HepG2 (cell line): ENCODE results near the gene SMIM14. TPM values are rescaled to one million over a fixed set of nuclear protein-coding genes. Genes with fewer than 3 reads are reported as not detected.
"Not testable (repeated sequence)": the region's sequence is repeated elsewhere in the genome, so short reads cannot be mapped to it uniquely, and the experiment has no call there.

ENCODE experiments used
- ATAC-seq: fragments of 200-7000 bp; cut with Tn5 transposase; 3 replicates; pipeline ENCODE4 v1.9.1; 2020; ENCODE audit warnings: mild to moderate bottlenecking, moderate library complexity
- BruUV-seq: library from RNA; stranded (reverse); fragments of 400-500 nt; replicated peaks from 2 replicates; lab custom pipeline; 2021; lab: Mats Ljungman, UMichigan
- CTCF ChIA-PET: fragments of 300-600 bp; formaldehyde crosslinking; extraction: SDS; loops from one replicate; lab custom pipeline; 2021; ENCODE audit warnings: low total read pairs, inconsistent platforms, low intra/inter-chr PET ratio; lab: Yijun Ruan, JAX
- POLR2A ChIA-PET: fragments of 350-600 bp; sonication (Branson Sonifier 250); formaldehyde crosslinking; loops from one replicate; lab custom pipeline; 2020; ENCODE audit warnings: antibody characterized with exemption, inconsistent platforms; lab: Yijun Ruan, JAX
- DNase-seq: peaks from one replicate; pipeline ENCODE4 v3.0.0-alpha.2; 2015; ENCODE audit warnings: low spot score
- FAIRE-seq: peaks from 3 replicates; lab custom pipeline; 2011; peaks lifted over from hg19 to GRCh38; lab: Jason Lieb, UNC
- H2AFZ ChIP-seq: one replicate; pipeline ENCODE4 v1.6.1; 2011; ENCODE audit warnings: low read length, inconsistent platforms
- H3K27ac ChIP-seq: fragments of 300-600 bp; 3 replicates; pipeline ENCODE4 v1.8.0; 2011; ENCODE audit warnings: mixed run types, mild to moderate bottlenecking, mixed read lengths, low read length, inconsistent platforms; ENCODE audit not compliant: insufficient read depth; ENCODE audit errors: extremely low read length
- H3K27me3 ChIP-seq, 2 experiments: fragments of 200-600 bp in 1 of 2; 2 replicates in 1 of 2; 3 replicates in 1 of 2; pipeline versions ENCODE4 v1.6.0 to v1.8.0; 2011; ENCODE audit warnings: low read length in 2 of 2, mild to moderate bottlenecking in 2 of 2, moderate library complexity in 2 of 2, inconsistent platforms in 1 of 2; ENCODE audit not compliant: insufficient read depth in 2 of 2, control insufficient read depth in 1 of 2
- H3K36me3 ChIP-seq, 2 experiments: fragments of 200-600 bp in 1 of 2; replicated peaks in 1 of 2; 2 replicates in 1 of 2; 3 replicates in 1 of 2; pipeline versions ENCODE4 v1.5.1 to v1.8.0; 2011; ENCODE audit warnings: low read length in 2 of 2, inconsistent platforms in 1 of 2; ENCODE audit not compliant: insufficient read depth in 2 of 2, control insufficient read depth in 1 of 2
- H3K4me1 ChIP-seq: 2 replicates; pipeline ENCODE4 v1.5.1; 2012; ENCODE audit warnings: low read length, inconsistent platforms; ENCODE audit not compliant: insufficient read depth
- H3K4me2 ChIP-seq: 2 replicates; pipeline ENCODE4 v1.6.0; 2011; ENCODE audit warnings: low read depth, low read length, inconsistent platforms
- H3K4me3 ChIP-seq, 3 experiments: fragments of 200-600 bp in 1 of 3; sonication (generic), shearing (Covaris generic) in 1 of 3; replicated peaks in 1 of 3; 2 replicates each; pipeline ENCODE4 v1.5.1; 2011 to 2016; ENCODE audit warnings: low read length in 3 of 3, inconsistent platforms in 2 of 3, low read depth in 2 of 3, mild to moderate bottlenecking in 2 of 3, control low read depth in 1 of 3, mixed read lengths in 1 of 3; ENCODE audit not compliant: insufficient read depth in 1 of 3
- H3K79me2 ChIP-seq: one replicate; pipeline ENCODE4 v1.6.1; 2011; ENCODE audit warnings: low read length, inconsistent platforms; ENCODE audit not compliant: insufficient read depth
- H3K9ac ChIP-seq: 2 replicates; pipeline ENCODE4 v1.6.0; 2011; ENCODE audit warnings: mild to moderate bottlenecking, low read depth, low read length, inconsistent platforms; ENCODE audit not compliant: insufficient read depth
- H3K9me3 ChIP-seq: 2 replicates; pipeline ENCODE4 v1.5.1; 2012; ENCODE audit warnings: mild to moderate bottlenecking, low read length
- H4K20me1 ChIP-seq: 2 replicates; pipeline ENCODE4 v1.6.0; 2011; ENCODE audit warnings: inconsistent platforms, mild to moderate bottlenecking, low read length, moderate library complexity; ENCODE audit not compliant: insufficient read depth
- IRF1 ChIP-seq: sonication (generic); formaldehyde crosslinking; IDR thresholded peaks from 2 replicates; pipeline ENCODE4 v1.4.0; 2020; ENCODE audit warnings: low read depth, mild to moderate bottlenecking, missing genetic modification reagents
- PAWR ChIP-seq: sonication (generic); formaldehyde crosslinking; IDR thresholded peaks from 2 replicates; pipeline ENCODE4 v1.4.0; 2020; ENCODE audit warnings: missing genetic modification reagents, mild to moderate bottlenecking, borderline replicate concordance
- WGBS: methylation state at CpG from one replicate; pipeline ENCODE4 v1.1.6; 2017; ENCODE audit warnings: low lambda C conversion rate; 5-methylcytosine and 5-hydroxymethylcytosine counted together
- in situ Hi-C: cut with HindIII; loops from 2 replicates; pipeline ENCODE4 v1.10.0; 2017; ENCODE audit warnings: low pct_unique_long_range_greater_than_20kb; ENCODE audit not compliant: extremely low pct_ligation_motif_present
- intact Hi-C: fragments of 100-400 bp; cut with micrococcal nuclease; formaldehyde crosslinking; loops from one replicate; pipeline ENCODE4 v1.10.0; 2022; ENCODE audit not compliant: unreplicated experiment
- polyA plus RNA-seq, 8 experiments: library from polyadenylated mRNA; depleted of rRNA in 3 of 8; stranded (reverse) in 7 of 8; unstranded in 1 of 8; fragments of >200 nt; fragmentation: Illumina TruSeq in 4 of 8; extraction: Trizol in 4 of 8; gene quantifications; 2 replicates each; pipeline versions ENCODE4 v1.2.1 to v1.2.3, GENCODE V29; 2011 to 2016; ENCODE audit warnings: low read depth in 4 of 8, missing spikeins in 1 of 8, mixed read lengths in 1 of 8; ENCODE audit not compliant: insufficient read depth in 1 of 8
- total RNA-seq, 5 experiments: library from RNA; depleted of rRNA; stranded (reverse); fragments of >200 nt; fragmentation: Illumina TruSeq; extraction: Trizol; gene quantifications; 2 replicates each; pipeline ENCODE4 v1.2.3, GENCODE V29; 2016; ENCODE audit warnings: low read depth in 1 of 5

The SMIM14 gene
- total and polyA plus RNA-seq, 2 of the 13 experiments (the other 11 are each of a cell fraction or from before 2014, with no cell fraction given): 16.3 to 28.1 TPM

DNA sequence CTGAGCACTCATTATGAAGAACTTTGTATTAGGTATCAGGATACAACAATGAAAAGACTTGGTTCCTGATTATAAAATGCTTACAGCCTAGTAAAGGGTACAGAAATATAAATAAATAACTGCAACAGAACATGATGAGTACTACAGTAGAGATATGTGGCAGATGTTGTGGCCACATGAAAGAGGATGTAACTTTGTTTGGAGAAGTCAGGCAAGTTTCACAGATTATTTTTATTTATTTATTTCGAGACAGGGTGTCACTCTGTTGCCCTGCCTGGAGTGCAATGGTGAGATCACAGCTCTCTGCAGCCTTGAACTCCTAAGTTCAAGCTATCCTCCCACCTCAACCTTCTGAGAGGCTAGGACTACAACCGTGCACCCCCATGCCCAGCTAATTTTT is 43.5 kb upstream of the SMIM14 start (continued):
- TF ChIP-seq IRF1 (CRISPR knock-in tag) (no peak), PAWR (CRISPR knock-in tag) (no peak)
- TF ChIP-seq, all 625 proteins: peak for 0

- CTCF ChIA-PET, H3K4me1 ChIP-seq, H3K36me3 ChIP-seq, H4K20me1 ChIP-seq, H3K27ac ChIP-seq, H3K79me2 ChIP-seq, H3K9ac ChIP-seq, in situ Hi-C loops, H3K4me3 ChIP-seq, DNase-seq, H3K27me3 ChIP-seq, BruUV-seq, intact Hi-C loops, H3K4me2 ChIP-seq, H3K9me3 ChIP-seq, ATAC-seq, FAIRE-seq, H2AFZ ChIP-seq: not testable (repeated sequence)
- POLR2A ChIA-PET: interaction anchor here (0.9 kb wide), 1 partner anchor 154 kb away, joined by 3 read pairs; the partner anchor contains the start of gene UGDH
- WGBS: 9% methylated on average over 2 of the region's 2 CpGs
Observed at GRCh38 chr4:39681003-39681402, 42.3 kb upstream of the SMIM14 start.

GRCh38 chr4:39675681-39676080 is 37.0 kb upstream of the SMIM14 start:
- H3K9me3 ChIP-seq, H3K4me3 ChIP-seq, H3K36me3 ChIP-seq, H3K4me2 ChIP-seq, H2AFZ ChIP-seq, CTCF ChIA-PET, H3K27me3 ChIP-seq, BruUV-seq, H3K79me2 ChIP-seq, intact Hi-C loops, H3K27ac ChIP-seq, H3K4me1 ChIP-seq, in situ Hi-C loops, H4K20me1 ChIP-seq, FAIRE-seq, POLR2A ChIA-PET, DNase-seq, ATAC-seq, H3K9ac ChIP-seq: not testable (repeated sequence)
- 82% methylated on average over 10 of the region's 10 CpGs for WGBS

- H3K4me1 ChIP-seq, CTCF ChIA-PET, in situ Hi-C loops, H3K27me3 ChIP-seq, BruUV-seq, H3K9ac ChIP-seq, H3K4me2 ChIP-seq, FAIRE-seq, H3K36me3 ChIP-seq, H3K27ac ChIP-seq, DNase-seq, H3K9me3 ChIP-seq, ATAC-seq, H2AFZ ChIP-seq, H4K20me1 ChIP-seq, intact Hi-C loops, H3K4me3 ChIP-seq, H3K79me2 ChIP-seq: not testable (repeated sequence)
- POLR2A ChIA-PET: interaction anchor here (1.0 to 1.4 kb wide), 2 partner anchors 28 to 31 kb away, joined by 3 to 4 read pairs; partner anchors contain the start of genes SMIM14 and UBE2K
- WGBS: 100% methylated on average over 1 of the region's 1 CpG
Observed at GRCh38 chr4:39670296-39670695, 31.6 kb upstream of the SMIM14 start.
